OCI-LY7 (cell line): Measurements from ENCODE around the gene FAM163A. TPM values are rescaled to one million over a fixed set of nuclear protein-coding genes. Genes with fewer than 3 reads are reported as not detected.

Source experiments
- BruUV-seq: library from RNA; stranded (reverse); fragments of 400-500 nt; replicated peaks from 2 replicates; lab custom pipeline; 2021; lab: Mats Ljungman, UMichigan
- CTCF ChIA-PET: fragments of 300-600 bp; sonication (Branson Sonifier 250); formaldehyde crosslinking; loops from one replicate; lab custom pipeline; 2022; ENCODE audit warnings: antibody characterized with exemption; ENCODE audit not compliant: unreplicated experiment; lab: Charles Lee
- POLR2A ChIA-PET: fragments of 300-600 bp; sonication (Branson Sonifier 250); formaldehyde crosslinking; loops from one replicate; lab custom pipeline; 2022; ENCODE audit warnings: antibody characterized with exemption; lab: Charles Lee
- DNase-seq: peaks from one replicate; pipeline ENCODE4 v3.0.0-alpha.2; 2015; ENCODE audit warnings: low spot score
- H2AFZ ChIP-seq: fragments of 200-600 bp; sonication (generic), shearing (Covaris generic); 2 replicates; pipeline ENCODE4 v1.6.1; 2014; ENCODE audit warnings: mild to moderate bottlenecking, antibody characterized with exemption, low read length, moderate library complexity
- H3K27ac ChIP-seq: fragments of 200-600 bp; sonication (generic); 2 replicates; pipeline ENCODE4 v1.5.1; 2014; ENCODE audit warnings: mixed run types, low read depth, mild to moderate bottlenecking, moderate library complexity, low read length, inconsistent platforms; ENCODE audit not compliant: poor library complexity, severe bottlenecking
- H3K36me3 ChIP-seq: fragments of 200-600 bp; sonication (generic); 2 replicates; pipeline ENCODE4 v1.6.1; 2014; ENCODE audit warnings: mild to moderate bottlenecking, antibody characterized with exemption, low read length, moderate library complexity, mixed read lengths; ENCODE audit not compliant: insufficient read depth
- H3K4me1 ChIP-seq: fragments of 200-600 bp; sonication (generic); 2 replicates; pipeline ENCODE4 v1.5.1; 2014; ENCODE audit warnings: mild to moderate bottlenecking, low read length; ENCODE audit not compliant: insufficient read depth, poor library complexity, severe bottlenecking
- H3K4me2 ChIP-seq: fragments of 200-600 bp; sonication (generic); 2 replicates; pipeline ENCODE4 v1.6.1; 2014; ENCODE audit warnings: mild to moderate bottlenecking, low read length
- H3K4me3 ChIP-seq: fragments of 200-600 bp; sonication (generic); 2 replicates; pipeline ENCODE4 v1.5.1; 2014; ENCODE audit warnings: mild to moderate bottlenecking, low read depth, low read length; ENCODE audit not compliant: poor library complexity, severe bottlenecking
- H3K79me2 ChIP-seq: fragments of 200-600 bp; sonication (generic); 2 replicates; pipeline ENCODE4 v1.6.1; 2016; ENCODE audit warnings: low read depth, mild to moderate bottlenecking, low read length, moderate library complexity, mixed read lengths; ENCODE audit not compliant: insufficient read depth
- H3K9me2 ChIP-seq: fragments of 200-600 bp; sonication (generic); 2 replicates; pipeline ENCODE4 v1.6.1; 2016; ENCODE audit warnings: mild to moderate bottlenecking, low read length, mixed read lengths; ENCODE audit not compliant: insufficient read depth
- H3K9me3 ChIP-seq: fragments of 200-600 bp; sonication (generic); 2 replicates; pipeline ENCODE4 v1.6.1; 2014; ENCODE audit warnings: mild to moderate bottlenecking, mixed run types, low read length, mixed read lengths
- H4K20me1 ChIP-seq: fragments of 200-600 bp; sonication (generic); 2 replicates; pipeline ENCODE4 v1.6.1; 2014; ENCODE audit warnings: mild to moderate bottlenecking, antibody characterized with exemption, low read length, moderate library complexity, mixed read lengths; ENCODE audit not compliant: insufficient read depth
- CTCF ChIP-seq: fragments of 200-600 bp; sonication (generic); conservative IDR thresholded peaks from 2 replicates; pipeline ENCODE4 v1.5.1; 2014; ENCODE audit warnings: mild to moderate bottlenecking, antibody characterized with exemption, low read length, moderate library complexity, mixed read lengths
- EZH2phosphoT487 ChIP-seq: fragments of 200-600 bp; sonication (generic); IDR thresholded peaks from 2 replicates; pipeline ENCODE4 v1.6.1; 2018; ENCODE audit warnings: low read depth, borderline replicate concordance, mild to moderate bottlenecking, mixed run types, antibody characterized with exemption, low read length, moderate library complexity, mixed read lengths
- intact Hi-C: fragments of 100-400 bp; cut with micrococcal nuclease; formaldehyde crosslinking; loops from one replicate; pipeline ENCODE4 v1.10.0; 2022; ENCODE audit not compliant: unreplicated experiment
- total RNA-seq, 2 experiments: library from RNA; depleted of rRNA in 1 of 2; stranded (reverse); fragments of >200 nt in 1 of 2; shearing (Covaris generic) in 1 of 2; gene quantifications; 2 replicates each; pipeline ENCODE4 v1.2.3, GENCODE V29; 2014 to 2022

Gene FAM163A
- total RNA-seq, 2 experiments from 2014 or later: not detected

GRCh38 chr1:179823693-179824092 lies 80.6 kb downstream of the FAM163A start:
- TF ChIP-seq CTCF (no peak), EZH2phosphoT487 (no peak)
- ChIA-PET POLR2A (interaction anchor here (0.8 kb wide), 1 partner anchor 9 kb away, joined by 7 read pairs; no protein-coding TSS in a partner anchor), CTCF (interaction anchor here (1.0 kb wide), 1 partner anchor 9 kb away, joined by 5 read pairs; no protein-coding TSS in a partner anchor)

GRCh38 chr1:179824265-179824664 lies 81.2 kb downstream of the FAM163A start:
- Histone ChIP-seq H3K4me3 (no peak overlapping the region), H3K9me3 (no peaks in the 10 kb centered on the region), H3K27ac (no peak overlapping the region), H4K20me1 (no peaks in the 10 kb centered on the region), H2AFZ (no peak overlapping the region), H3K79me2 (no peaks in the 10 kb centered on the region), H3K4me1 (no peaks in the 10 kb centered on the region), H3K9me2 (no peaks in the 10 kb centered on the region), H3K4me2 (no peak overlapping the region), H3K36me3 (no peaks in the 10 kb centered on the region)
- TF ChIP-seq CTCF: no peak
- no peak for TF ChIP-seq EZH2phosphoT487
- ChIA-PET POLR2A (interaction anchor here (0.8 kb wide), 1 partner anchor 10 kb away, joined by 7 read pairs; no protein-coding TSS in a partner anchor), CTCF (interaction anchor here (1.0 kb wide), 1 partner anchor 9 kb away, joined by 5 read pairs; no protein-coding TSS in a partner anchor)
- no TSS peak for BruUV-seq
- DNase-seq: no peak
- intact Hi-C loops: no loop called here

More at GRCh38 chr1:179823693-179824092, 80.6 kb downstream of the FAM163A start:
- no peaks in the 10 kb centered on the region for H3K36me3 ChIP-seq
- no peaks in the 10 kb centered on the region for H3K4me1 ChIP-seq
- no peaks in the 10 kb centered on the region for H3K9me2 ChIP-seq
- no peaks in the 10 kb centered on the region for H3K9me3 ChIP-seq
- H3K4me3 ChIP-seq: no peak overlapping the region
- no peaks in the 10 kb centered on the region for H3K79me2 ChIP-seq
- no peak overlapping the region for H2AFZ ChIP-seq
- no peak overlapping the region for H3K4me2 ChIP-seq
- no peak overlapping the region for H3K27ac ChIP-seq
- DNase-seq: no peak
- BruUV-seq: no TSS peak
- intact Hi-C loops: no loop called here
- H4K20me1 ChIP-seq: no peaks in the 10 kb centered on the region

- H3K4me3 ChIP-seq: no peak overlapping the region
- no peak overlapping the region for H2AFZ ChIP-seq
- no peaks in the 10 kb centered on the region for H3K9me2 ChIP-seq
- no peak overlapping the region for H3K4me2 ChIP-seq
- no peaks in the 10 kb centered on the region for H3K4me1 ChIP-seq
- no peaks in the 10 kb centered on the region for H4K20me1 ChIP-seq
- DNase-seq: no peak
- no peaks in the 10 kb centered on the region for H3K79me2 ChIP-seq
- BruUV-seq: no TSS peak
- H3K27ac ChIP-seq: no peak overlapping the region
- POLR2A ChIA-PET: interaction anchor here (0.6 kb wide), 1 partner anchor 88 kb away, joined by 4 read pairs; no protein-coding TSS in a partner anchor
- CTCF ChIA-PET: interaction anchor here (0.6 kb wide), 1 partner anchor 331 kb away, joined by 3 read pairs; no protein-coding TSS in a partner anchor
- intact Hi-C loops: no loop called here
- no peak for TF ChIP-seq CTCF
- no peak for TF ChIP-seq EZH2phosphoT487
- no peaks in the 10 kb centered on the region for H3K9me3 ChIP-seq
- no peaks in the 10 kb centered on the region for H3K36me3 ChIP-seq
These were observed 82.1 kb downstream of the FAM163A start for GRCh38 chr1:179825206-179825605.
